ENCODE data around the gene HOOK2. TPM values are rescaled to one million over a fixed set of nuclear protein-coding genes. Genes with fewer than 3 reads are reported as not detected.

Gene HOOK2
- total and polyA plus RNA-seq, 2 experiments from 2014 or later, result 56.9 to 86.4 TPM

GRCh38 chr19:12772323-12772722 lies 3.0 kb downstream of the HOOK2 start (continued):
- TF ChIP-seq REST (IDR thresholded peaks at IDR 0.05; ENCODE audit: unreplicated experiment) (no peak), STAT1 (IDR thresholded peaks at IDR 0.05; ENCODE audit: unreplicated experiment) (no peak), ZNF114 (CRISPR knock-in tag; IDR thresholded peaks at IDR 0.05) (no peak), JUNB (IDR thresholded peaks at IDR 0.05; ENCODE audit: unreplicated experiment) (no peak)

GRCh38 chr19:12770922-12771321 lies 4.4 kb downstream of the HOOK2 start:
- peaks cover 10% of the 10 kb centered on the region; the same call in 1 of the 2 replicates for H3K4me1 ChIP-seq (ENCODE audit: insufficient read depth)
- Mint-ChIP-seq H3K4me1 (peaks cover 26% of the 10 kb centered on the region), H3K27ac (no peak overlapping the region), H3K36me3 (ENCODE audit: low read depth) (peaks cover 46% of the 10 kb centered on the region), H3K4me3 (no peak overlapping the region), H3K9me3 (peaks cover 3% of the 10 kb centered on the region; the same call in 2 of the 3 replicates), H3K27me3 (ENCODE audit: insufficient read depth, low read depth, poor library complexity) (peaks cover 25% of the 10 kb centered on the region)
- H2AFZ ChIP-seq, result no peak overlapping the region
- ATAC-seq (no peak), DNase-seq (ENCODE audit: low spot score) (no peak)
- H3K27ac ChIP-seq (ENCODE audit: low read depth), result no peak overlapping the region
- no peaks in the 10 kb centered on the region for H3K27me3 ChIP-seq (ENCODE audit: insufficient read depth)
- H3K36me3 ChIP-seq (ENCODE audit: insufficient read depth), result 0 out of 2 replicates have a peak, but pooled peaks cover 10% of the 10 kb centered on the region
- H3F3A ChIP-seq (replicated peaks; ENCODE audit: low read depth), result peaks cover 35% of the 10 kb centered on the region
- H3K4me3 ChIP-seq, result no peak overlapping the region
- no peaks in the 10 kb centered on the region for H3K9me2 ChIP-seq (ENCODE audit: insufficient read depth)
- peaks cover 9% of the 10 kb centered on the region; the same call in 1 of the 2 replicates for H3K79me2 ChIP-seq (replicated peaks; ENCODE audit: insufficient read depth)
- no peak overlapping the region for H3K4me2 ChIP-seq
- no peak for TF ChIP-seq JUNB (IDR thresholded peaks at IDR 0.05; ENCODE audit: unreplicated experiment)
- TF ChIP-seq CREB1 (CRISPR knock-in tag; IDR thresholded peaks at IDR 0.05; ENCODE audit: low read depth), result no peak
- no peak for TF ChIP-seq EZH2 (IDR thresholded peaks at IDR 0.05; ENCODE audit: low read depth, unreplicated experiment)
- no peak for TF ChIP-seq ZNF462 (CRISPR knock-in tag; IDR thresholded peaks at IDR 0.05)
- no peak for TF ChIP-seq POLR2AphosphoS5 (IDR thresholded peaks at IDR 0.05; ENCODE audit: low read depth)
- no peak for TF ChIP-seq ZNF114 (CRISPR knock-in tag; IDR thresholded peaks at IDR 0.05)
- no peak for TF ChIP-seq EZH2phosphoT487 (IDR thresholded peaks at IDR 0.05; ENCODE audit: unreplicated experiment)
- no peak for TF ChIP-seq ZNF331 (CRISPR knock-in tag; IDR thresholded peaks at IDR 0.05; ENCODE audit: low read depth)
- TF ChIP-seq STAT1 (IDR thresholded peaks at IDR 0.05; ENCODE audit: unreplicated experiment), result no peak
- no peak for TF ChIP-seq CTCF (conservative IDR thresholded peaks at IDR 0.05; ENCODE audit: low read depth in 2 of 2)
- no peaks in the 10 kb centered on the region; the same call in 1 of the 2 replicates for H4K20me1 ChIP-seq (replicated peaks; ENCODE audit: insufficient read depth)
